ENCODE results near the gene FOXO3. TPM values are rescaled to one million over a fixed set of nuclear protein-coding genes. Genes with fewer than 3 reads are reported as not detected.
"Not testable (repeated sequence)": the region's sequence is repeated elsewhere in the genome, so short reads cannot be mapped to it uniquely, and the experiment has no call there.

The FOXO3 gene
- total RNA-seq, 2 donors from 2014 or later: 33.4 to 61.7 TPM

GRCh38 chr6:108683976-108684375 is 123.3 kb downstream of the FOXO3 start:
- H3K4me3 ChIP-seq; intact Hi-C loops (cut with DNase I); H3K4me1 ChIP-seq; H3K9me3 ChIP-seq; H3K27ac ChIP-seq; H3K9ac ChIP-seq (ENCODE audit: low read depth in 2 of 2, low read length in 2 of 2); H3K36me3 ChIP-seq; DNase-seq; H3K27me3 ChIP-seq: not testable (repeated sequence)

- H3K4me1 ChIP-seq: peaks cover 6% of the 10 kb centered on the region
- no peak for TF ChIP-seq CTCF (IDR thresholded peaks at IDR 0.05)
- H3K4me3 ChIP-seq: no peak overlapping the region
- no peak overlapping the region for H3K9ac ChIP-seq (ENCODE audit: low read depth in 2 of 2, low read length in 2 of 2)
- no peaks in the 10 kb centered on the region for H3K9me3 ChIP-seq
- DNase-seq: no peak
- H3K36me3 ChIP-seq: no peaks in the 10 kb centered on the region
- no peaks in the 10 kb centered on the region for H3K27me3 ChIP-seq
- intact Hi-C loops (cut with DNase I): no loop called here
- peak overlapping the region; percentile 52 for H3K27ac ChIP-seq
These were observed 124.1 kb downstream of the FOXO3 start for GRCh38 chr6:108684771-108685329.

- Histone ChIP-seq H3K4me1 (peaks cover 6% of the 10 kb centered on the region), H3K27ac (no peak overlapping the region)
These were observed 125.3 kb downstream of the FOXO3 start for GRCh38 chr6:108685970-108686369.

GRCh38 chr6:108686896-108687295 is 126.2 kb downstream of the FOXO3 start:
- H3K36me3 ChIP-seq: no peaks in the 10 kb centered on the region
- no peaks in the 10 kb centered on the region for H3K9me3 ChIP-seq
- DNase-seq: no peak
- H3K4me3 ChIP-seq: no peak overlapping the region
- H3K27ac ChIP-seq: no peak overlapping the region
- intact Hi-C loops (cut with DNase I): no loop called here
- no peak overlapping the region for H3K9ac ChIP-seq (ENCODE audit: low read depth in 2 of 2, low read length in 2 of 2)
- TF ChIP-seq CTCF (IDR thresholded peaks at IDR 0.05): no peak
- peaks cover 6% of the 10 kb centered on the region for H3K4me1 ChIP-seq
- H3K27me3 ChIP-seq: no peaks in the 10 kb centered on the region

More at GRCh38 chr6:108685970-108686369, 125.3 kb downstream of the FOXO3 start:
- no peak overlapping the region for H3K4me3 ChIP-seq
- DNase-seq: no peak
- intact Hi-C loops (cut with DNase I): no loop called here
- TF ChIP-seq CTCF (IDR thresholded peaks at IDR 0.05): no peak
- H3K9ac ChIP-seq (ENCODE audit: low read depth in 2 of 2, low read length in 2 of 2): no peak overlapping the region
- no peaks in the 10 kb centered on the region for H3K9me3 ChIP-seq
- no peaks in the 10 kb centered on the region for H3K36me3 ChIP-seq
- H3K27me3 ChIP-seq: no peaks in the 10 kb centered on the region

GRCh38 chr6:108687921-108688320 is 127.2 kb downstream of the FOXO3 start:
- no peak for TF ChIP-seq CTCF (IDR thresholded peaks at IDR 0.05)
- H3K4me3 ChIP-seq: no peak overlapping the region
- H3K9me3 ChIP-seq: no peaks in the 10 kb centered on the region
- H3K4me1 ChIP-seq: peaks cover 6% of the 10 kb centered on the region
- H3K36me3 ChIP-seq: no peaks in the 10 kb centered on the region
- intact Hi-C loops (cut with DNase I): no loop called here
- H3K9ac ChIP-seq (ENCODE audit: low read depth in 2 of 2, low read length in 2 of 2): no peak overlapping the region
- no peaks in the 10 kb centered on the region for H3K27me3 ChIP-seq
- H3K27ac ChIP-seq: no peak overlapping the region
- no peak for DNase-seq

GRCh38 chr6:108689272-108690161 is 128.8 kb downstream of the FOXO3 start:
- H3K4me1 ChIP-seq: peaks cover 6% of the 10 kb centered on the region

More at GRCh38 chr6:108689272-108690161, 128.8 kb downstream of the FOXO3 start:
- DNase-seq: peak; percentile 42
- intact Hi-C loops (cut with DNase I): no loop called here
- Histone ChIP-seq H3K9ac (ENCODE audit: low read depth in 2 of 2, low read length in 2 of 2) (no peak overlapping the region), H3K27ac (no peak overlapping the region), H3K36me3 (no peaks in the 10 kb centered on the region), H3K9me3 (no peaks in the 10 kb centered on the region), H3K4me3 (no peak overlapping the region), H3K27me3 (no peaks in the 10 kb centered on the region)
- no peak for TF ChIP-seq CTCF (IDR thresholded peaks at IDR 0.05)
